Measurements from ENCODE around the gene BTG2.
"Not testable (repeated sequence)": the region's sequence is repeated elsewhere in the genome, so short reads cannot be mapped to it uniquely, and the experiment has no call there.

BTG2 gene

DNA sequence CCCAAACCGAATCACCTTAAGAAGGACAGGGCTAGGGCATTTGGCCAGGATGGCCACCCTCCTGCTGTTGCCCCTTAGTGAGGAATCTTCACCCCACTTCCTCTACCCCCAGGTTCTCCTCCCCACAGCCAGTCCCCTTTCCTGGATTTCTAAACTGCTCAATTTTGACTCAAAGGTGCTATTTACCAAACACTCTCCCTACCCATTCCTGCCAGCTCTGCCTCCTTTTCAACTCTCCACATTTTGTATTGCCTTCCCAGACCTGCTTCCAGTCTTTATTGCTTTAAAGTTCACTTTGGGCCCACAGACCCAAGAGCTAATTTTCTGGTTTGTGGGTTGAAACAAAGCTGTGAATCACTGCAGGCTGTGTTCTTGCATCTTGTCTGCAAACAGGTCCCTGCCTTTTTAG lies 3.6 kb downstream of the BTG2 start:
- DNase-seq (ENCODE audit: low read depth): no peak
- TF ChIP-seq, protein P1, sequence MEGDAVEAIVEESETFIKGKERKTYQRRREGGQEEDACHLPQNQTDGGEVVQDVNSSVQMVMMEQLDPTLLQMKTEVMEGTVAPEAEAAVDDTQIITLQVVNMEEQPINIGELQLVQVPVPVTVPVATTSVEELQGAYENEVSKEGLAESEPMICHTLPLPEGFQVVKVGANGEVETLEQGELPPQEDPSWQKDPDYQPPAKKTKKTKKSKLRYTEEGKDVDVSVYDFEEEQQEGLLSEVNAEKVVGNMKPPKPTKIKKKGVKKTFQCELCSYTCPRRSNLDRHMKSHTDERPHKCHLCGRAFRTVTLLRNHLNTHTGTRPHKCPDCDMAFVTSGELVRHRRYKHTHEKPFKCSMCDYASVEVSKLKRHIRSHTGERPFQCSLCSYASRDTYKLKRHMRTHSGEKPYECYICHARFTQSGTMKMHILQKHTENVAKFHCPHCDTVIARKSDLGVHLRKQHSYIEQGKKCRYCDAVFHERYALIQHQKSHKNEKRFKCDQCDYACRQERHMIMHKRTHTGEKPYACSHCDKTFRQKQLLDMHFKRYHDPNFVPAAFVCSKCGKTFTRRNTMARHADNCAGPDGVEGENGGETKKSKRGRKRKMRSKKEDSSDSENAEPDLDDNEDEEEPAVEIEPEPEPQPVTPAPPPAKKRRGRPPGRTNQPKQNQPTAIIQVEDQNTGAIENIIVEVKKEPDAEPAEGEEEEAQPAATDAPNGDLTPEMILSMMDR (IDR thresholded peaks at IDR 0.05; ENCODE audit: control insufficient read depth, extremely low read depth, insufficient read depth): no peak
- H3K4me3 ChIP-seq (ENCODE audit: low read depth, low read length): no peak overlapping the region

DNA sequence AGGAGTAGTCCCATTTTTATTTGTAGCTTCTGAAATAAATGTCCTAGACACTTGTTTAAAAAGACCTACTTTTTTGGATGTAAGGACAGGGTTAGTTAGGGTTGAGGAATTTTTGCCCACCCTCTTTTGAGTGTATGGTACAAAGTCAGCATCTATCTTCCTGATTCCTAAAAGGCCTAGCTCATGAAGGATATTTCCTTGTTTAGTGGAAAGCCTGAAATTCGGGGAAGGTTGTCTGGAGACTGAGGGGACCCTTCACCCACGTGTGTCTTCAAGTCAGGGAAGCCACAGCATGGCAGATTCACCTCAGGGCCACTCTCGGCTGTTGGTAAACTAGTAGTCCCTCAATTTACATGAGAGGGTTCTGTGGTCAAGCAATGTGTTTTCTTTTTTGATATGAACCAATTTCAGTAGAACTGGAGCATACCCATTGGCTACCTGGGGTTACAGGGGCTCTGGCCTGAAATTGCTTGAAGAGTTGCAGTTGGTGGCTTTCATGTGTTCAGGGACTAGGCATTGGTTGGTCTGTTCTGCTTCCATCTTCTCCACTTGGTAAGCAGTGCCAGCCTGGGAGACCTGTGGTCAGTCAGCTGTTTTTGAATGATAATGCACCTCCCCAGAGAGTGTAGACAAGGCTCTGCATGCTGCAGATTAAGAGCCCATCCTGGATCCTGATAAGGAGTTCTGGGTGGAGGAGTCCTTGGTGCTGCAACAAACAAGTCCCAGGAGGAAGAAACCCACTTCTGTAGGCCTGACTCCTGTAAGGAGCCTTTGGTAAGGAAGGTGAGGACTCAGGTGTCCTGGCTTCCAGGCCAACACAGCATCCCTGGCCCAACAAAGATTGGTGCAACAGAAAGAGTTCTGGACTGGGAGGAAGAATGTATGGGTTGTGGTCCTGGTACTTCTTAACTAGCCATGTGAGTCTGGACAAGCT lies 6.3 kb downstream of the BTG2 start:
- H3K4me3 ChIP-seq (ENCODE audit: low read depth, low read length): no peak overlapping the region
- DNase-seq (ENCODE audit: low read depth): no peak
- TF ChIP-seq, protein P1 (IDR thresholded peaks at IDR 0.05; ENCODE audit: control insufficient read depth, extremely low read depth, insufficient read depth): no peak

DNA sequence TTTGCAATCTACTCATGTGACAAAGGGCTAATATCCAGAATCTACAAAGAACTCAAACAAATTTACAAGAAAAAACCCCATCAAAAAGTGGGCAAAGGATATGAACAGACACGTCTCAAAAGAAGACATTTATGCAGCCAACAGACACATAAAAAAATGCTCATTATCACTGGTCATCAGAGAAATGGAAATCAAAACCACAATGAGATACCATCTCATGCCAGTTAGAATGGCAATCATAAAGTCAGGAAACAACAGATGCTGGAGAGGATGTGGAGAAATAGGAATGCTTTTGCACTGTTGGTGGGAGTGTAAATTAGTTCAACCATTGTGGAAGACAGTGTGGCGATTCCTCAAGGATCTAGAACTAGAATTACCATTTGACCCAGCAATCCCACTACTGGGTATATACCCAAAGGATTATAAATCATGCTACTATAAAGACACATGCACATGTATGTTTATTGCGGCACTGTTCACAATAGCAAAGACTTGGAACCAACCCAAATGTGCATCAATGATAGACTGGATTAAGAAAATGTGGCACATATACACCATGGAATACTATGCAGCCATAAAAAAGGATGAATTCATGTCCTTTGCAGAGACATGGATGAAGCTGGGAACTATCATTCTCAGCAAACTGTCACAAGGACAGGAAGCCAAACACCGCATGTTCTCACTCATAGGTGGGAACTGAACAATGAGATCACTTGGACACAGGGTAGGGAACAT lies 8.9 kb downstream of the BTG2 start:
- not testable (repeated sequence) for H3K4me3 ChIP-seq (ENCODE audit: low read depth, low read length); DNase-seq (ENCODE audit: low read depth)

DNA sequence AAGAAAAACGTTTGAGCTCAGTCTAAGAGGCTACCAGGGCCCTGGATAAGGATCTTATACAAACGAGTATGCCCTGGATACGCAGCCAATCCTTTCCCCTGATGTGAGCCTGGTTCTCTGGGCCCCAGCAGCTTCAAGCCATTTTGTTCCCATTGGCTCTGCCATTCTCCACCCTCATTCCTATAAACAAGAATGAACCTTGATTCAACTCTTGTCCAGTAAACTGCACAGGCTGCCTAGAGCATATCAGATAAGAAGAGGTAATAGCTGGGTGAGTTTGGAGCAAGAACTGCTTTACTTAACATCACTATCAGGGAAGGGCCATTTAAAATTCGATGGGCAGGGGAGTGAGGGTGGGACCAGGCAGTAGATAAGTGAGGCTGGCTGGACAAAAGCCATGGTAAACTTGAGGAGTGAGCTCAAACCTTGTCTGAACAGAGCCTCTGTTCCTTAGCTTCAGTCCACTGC lies 11.3 kb downstream of the BTG2 start:
- TF ChIP-seq, protein P1 (IDR thresholded peaks at IDR 0.05; ENCODE audit: control insufficient read depth, extremely low read depth, insufficient read depth): no peak
- no peak overlapping the region for H3K4me3 ChIP-seq (ENCODE audit: low read depth, low read length)
- peak; percentile 97 for DNase-seq (ENCODE audit: low read depth)

DNA sequence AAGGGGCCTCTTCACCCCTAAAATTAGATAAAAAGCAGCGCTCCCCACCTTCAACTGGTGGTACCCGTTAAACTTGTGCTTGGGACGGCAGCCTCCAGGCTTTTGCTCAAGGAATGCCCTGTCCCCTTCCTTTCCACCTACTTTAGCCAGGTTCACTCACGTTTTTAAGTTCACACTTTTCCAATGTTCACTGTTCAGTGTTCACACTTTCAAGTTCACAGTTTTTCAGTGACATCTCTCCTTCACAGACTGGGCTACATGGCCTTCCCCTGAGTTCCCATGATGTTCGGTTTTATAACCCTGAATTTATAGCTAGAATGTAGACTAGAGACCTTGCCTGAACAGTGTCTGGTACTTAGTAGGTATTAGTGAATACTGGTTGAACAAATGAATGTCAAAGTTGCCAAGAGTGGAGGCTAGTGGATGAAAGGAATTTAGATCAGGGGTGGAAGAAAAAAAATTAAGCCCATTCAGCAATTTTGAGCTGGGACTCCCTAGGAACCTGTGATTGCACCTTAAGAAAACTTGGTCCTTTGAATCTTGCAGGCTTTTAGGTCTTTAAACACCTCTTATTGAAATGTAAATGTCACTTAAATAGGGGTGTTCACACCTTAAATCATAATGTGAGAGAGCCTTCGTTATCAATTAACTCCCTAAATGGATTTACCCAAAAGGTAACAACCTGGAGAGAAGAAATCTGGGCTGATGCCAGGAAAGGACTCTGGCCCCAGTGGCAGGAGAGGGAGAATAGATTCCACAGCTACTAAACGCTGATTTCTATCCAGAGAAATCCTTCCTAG lies 12.3 kb downstream of the BTG2 start:
- TF ChIP-seq, protein P1 (IDR thresholded peaks at IDR 0.05; ENCODE audit: control insufficient read depth, extremely low read depth, insufficient read depth): no peak
- no peak overlapping the region for H3K4me3 ChIP-seq (ENCODE audit: low read depth, low read length)
- DNase-seq (ENCODE audit: low read depth): no peak

DNA sequence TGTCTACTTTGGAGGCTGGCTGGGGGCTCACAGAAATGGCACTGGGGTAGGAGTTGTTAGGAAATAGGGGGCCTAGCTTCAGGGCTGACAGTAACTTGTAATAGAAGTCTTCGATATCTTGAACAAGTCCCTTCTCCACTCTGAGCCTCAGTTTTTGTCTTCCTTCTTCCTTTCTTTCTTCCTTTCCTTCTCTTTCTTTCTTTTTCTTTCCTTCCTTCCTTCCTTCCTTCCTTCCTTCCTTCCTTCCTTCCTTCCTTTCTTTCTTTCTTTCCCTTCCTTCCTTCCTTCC lies 12.9 kb downstream of the BTG2 start:
- TF ChIP-seq, protein P1 (IDR thresholded peaks at IDR 0.05; ENCODE audit: control insufficient read depth, extremely low read depth, insufficient read depth): no peak

More for the DNA sequence above, 12.9 kb downstream of the BTG2 start:
- H3K4me3 ChIP-seq (ENCODE audit: low read depth, low read length): no peak overlapping the region
- no peak for DNase-seq (ENCODE audit: low read depth)

Data from LNCaP clone FGC (cell line).